HepG2 (cell line): ENCODE measurements around the gene OR7D2. TPM values are rescaled to one million over a fixed set of nuclear protein-coding genes. Genes with fewer than 3 reads are reported as not detected.

Experiments
- ATAC-seq: fragments of 200-7000 bp; cut with Tn5 transposase; 3 replicates; pipeline ENCODE4 v1.9.1; 2020; ENCODE audit warnings: mild to moderate bottlenecking, moderate library complexity
- BruUV-seq: library from RNA; stranded (reverse); fragments of 400-500 nt; replicated peaks from 2 replicates; lab custom pipeline; 2021; lab: Mats Ljungman, UMichigan
- CTCF ChIA-PET: fragments of 300-600 bp; formaldehyde crosslinking; extraction: SDS; loops from one replicate; lab custom pipeline; 2021; ENCODE audit warnings: low total read pairs, inconsistent platforms, low intra/inter-chr PET ratio; lab: Yijun Ruan, JAX
- POLR2A ChIA-PET: fragments of 350-600 bp; sonication (Branson Sonifier 250); formaldehyde crosslinking; loops from one replicate; lab custom pipeline; 2020; ENCODE audit warnings: antibody characterized with exemption, inconsistent platforms; lab: Yijun Ruan, JAX
- DNase-seq: peaks from one replicate; pipeline ENCODE4 v3.0.0-alpha.2; 2015; ENCODE audit warnings: low spot score
- FAIRE-seq: peaks from 3 replicates; lab custom pipeline; 2011; peaks lifted over from hg19 to GRCh38; lab: Jason Lieb, UNC
- H2AFZ ChIP-seq: one replicate; pipeline ENCODE4 v1.6.1; 2011; ENCODE audit warnings: low read length, inconsistent platforms
- H3K27ac ChIP-seq: fragments of 300-600 bp; 3 replicates; pipeline ENCODE4 v1.8.0; 2011; ENCODE audit warnings: mixed run types, mild to moderate bottlenecking, mixed read lengths, low read length, inconsistent platforms; ENCODE audit not compliant: insufficient read depth; ENCODE audit errors: extremely low read length
- H3K27me3 ChIP-seq, 2 experiments: fragments of 200-600 bp in 1 of 2; 2 replicates in 1 of 2; 3 replicates in 1 of 2; pipeline versions ENCODE4 v1.6.0 to v1.8.0; 2011; ENCODE audit warnings: low read length in 2 of 2, mild to moderate bottlenecking in 2 of 2, moderate library complexity in 2 of 2, inconsistent platforms in 1 of 2; ENCODE audit not compliant: insufficient read depth in 2 of 2, control insufficient read depth in 1 of 2
- H3K36me3 ChIP-seq, 2 experiments: fragments of 200-600 bp in 1 of 2; replicated peaks in 1 of 2; 2 replicates in 1 of 2; 3 replicates in 1 of 2; pipeline versions ENCODE4 v1.5.1 to v1.8.0; 2011; ENCODE audit warnings: low read length in 2 of 2, inconsistent platforms in 1 of 2; ENCODE audit not compliant: insufficient read depth in 2 of 2, control insufficient read depth in 1 of 2
- H3K4me1 ChIP-seq: 2 replicates; pipeline ENCODE4 v1.5.1; 2012; ENCODE audit warnings: low read length, inconsistent platforms; ENCODE audit not compliant: insufficient read depth
- H3K4me2 ChIP-seq: 2 replicates; pipeline ENCODE4 v1.6.0; 2011; ENCODE audit warnings: low read depth, low read length, inconsistent platforms
- H3K4me3 ChIP-seq, 3 experiments: fragments of 200-600 bp in 1 of 3; sonication (generic), shearing (Covaris generic) in 1 of 3; replicated peaks in 1 of 3; 2 replicates each; pipeline ENCODE4 v1.5.1; 2011 to 2016; ENCODE audit warnings: low read length in 3 of 3, inconsistent platforms in 2 of 3, low read depth in 2 of 3, mild to moderate bottlenecking in 2 of 3, control low read depth in 1 of 3, mixed read lengths in 1 of 3; ENCODE audit not compliant: insufficient read depth in 1 of 3
- H3K79me2 ChIP-seq: one replicate; pipeline ENCODE4 v1.6.1; 2011; ENCODE audit warnings: low read length, inconsistent platforms; ENCODE audit not compliant: insufficient read depth
- H3K9ac ChIP-seq: 2 replicates; pipeline ENCODE4 v1.6.0; 2011; ENCODE audit warnings: mild to moderate bottlenecking, low read depth, low read length, inconsistent platforms; ENCODE audit not compliant: insufficient read depth
- H3K9me3 ChIP-seq: 2 replicates; pipeline ENCODE4 v1.5.1; 2012; ENCODE audit warnings: mild to moderate bottlenecking, low read length
- H4K20me1 ChIP-seq: 2 replicates; pipeline ENCODE4 v1.6.0; 2011; ENCODE audit warnings: inconsistent platforms, mild to moderate bottlenecking, low read length, moderate library complexity; ENCODE audit not compliant: insufficient read depth
- NCOA5 ChIP-seq: sonication (generic); formaldehyde crosslinking; IDR thresholded peaks from 2 replicates; pipeline ENCODE4 v1.4.0; 2020; ENCODE audit warnings: missing genetic modification reagents
- POLR2A ChIP-seq, 2 experiments: IDR thresholded peaks; 2 replicates each; pipeline ENCODE4 v1.6.1; 2011; ENCODE audit warnings: low read depth in 2 of 2, low read length in 2 of 2, mild to moderate bottlenecking in 1 of 2, moderate library complexity in 1 of 2; ENCODE audit not compliant: insufficient read depth in 1 of 2
- PRPF4 ChIP-seq: fragments of 200-400 bp; formaldehyde crosslinking; IDR thresholded peaks from 2 replicates; pipeline ENCODE4 v1.6.1; 2016; ENCODE audit warnings: low read length, low read depth; ENCODE audit not compliant: poor library complexity, severe bottlenecking
- ZEB1 ChIP-seq: IDR thresholded peaks from 2 replicates; pipeline ENCODE4 v1.6.1; 2012; ENCODE audit warnings: mild to moderate bottlenecking, low read depth, inconsistent platforms; ENCODE audit not compliant: insufficient replicate concordance
- ZNF781 ChIP-seq: sonication (generic); formaldehyde crosslinking; IDR thresholded peaks from 2 replicates; pipeline ENCODE4 v1.5.1; 2020; ENCODE audit warnings: borderline replicate concordance, mild to moderate bottlenecking, missing genetic modification reagents; ENCODE audit errors: not compliant biosample characterization
- WGBS: methylation state at CpG from one replicate; pipeline ENCODE4 v1.1.6; 2017; ENCODE audit warnings: low lambda C conversion rate; 5-methylcytosine and 5-hydroxymethylcytosine counted together
- in situ Hi-C: cut with HindIII; loops from 2 replicates; pipeline ENCODE4 v1.10.0; 2017; ENCODE audit warnings: low pct_unique_long_range_greater_than_20kb; ENCODE audit not compliant: extremely low pct_ligation_motif_present
- intact Hi-C: fragments of 100-400 bp; cut with micrococcal nuclease; formaldehyde crosslinking; loops from one replicate; pipeline ENCODE4 v1.10.0; 2022; ENCODE audit not compliant: unreplicated experiment
- polyA plus RNA-seq, 8 experiments: library from polyadenylated mRNA; depleted of rRNA in 3 of 8; stranded (reverse) in 7 of 8; unstranded in 1 of 8; fragments of >200 nt; fragmentation: Illumina TruSeq in 4 of 8; extraction: Trizol in 4 of 8; gene quantifications; 2 replicates each; pipeline versions ENCODE4 v1.2.1 to v1.2.3, GENCODE V29; 2011 to 2016; ENCODE audit warnings: low read depth in 4 of 8, missing spikeins in 1 of 8, mixed read lengths in 1 of 8; ENCODE audit not compliant: insufficient read depth in 1 of 8
- total RNA-seq, 5 experiments: library from RNA; depleted of rRNA; stranded (reverse); fragments of >200 nt; fragmentation: Illumina TruSeq; extraction: Trizol; gene quantifications; 2 replicates each; pipeline ENCODE4 v1.2.3, GENCODE V29; 2016; ENCODE audit warnings: low read depth in 1 of 5
- TF ChIP-seq, protein P1 (sequence below): sonication (generic); formaldehyde crosslinking; IDR thresholded peaks from 2 replicates; pipeline ENCODE4 v1.4.0; 2020; ENCODE audit warnings: missing genetic modification reagents, borderline replicate concordance
- TF ChIP-seq, protein P2 (sequence below): sonication (generic); formaldehyde crosslinking; IDR thresholded peaks from 2 replicates; pipeline ENCODE4 v1.4.0; 2020; ENCODE audit warnings: mild to moderate bottlenecking, missing genetic modification reagents

The OR7D2 gene
- total and polyA plus RNA-seq, 2 of the 13 experiments (the other 11 are each of a cell fraction or from before 2014, with no cell fraction given), result 0.07 TPM; not detected in 1

DNA sequence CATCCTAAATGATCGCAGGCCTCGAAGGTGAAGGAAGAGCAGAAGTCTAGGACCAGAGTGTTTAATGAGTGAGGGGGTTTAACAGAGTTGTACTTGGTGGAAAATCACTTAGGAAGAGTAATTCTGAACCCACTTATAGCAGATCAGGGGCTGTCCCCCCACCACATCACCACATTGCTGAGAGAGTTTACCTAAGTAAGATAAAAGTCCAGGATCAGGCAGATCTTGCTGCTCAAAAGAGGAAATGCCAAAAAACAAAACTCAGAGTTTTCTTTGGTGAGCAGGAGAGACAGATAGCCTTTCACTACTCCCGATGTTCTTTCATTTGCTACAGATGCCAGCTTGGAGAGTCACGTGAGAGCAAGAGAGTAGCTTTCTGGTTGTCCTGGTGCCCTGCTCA is 23.2 kb upstream of the OR7D2 start:
- H3K27ac ChIP-seq, result no peak overlapping the region
- DNase-seq (no peak), ATAC-seq (no peak), FAIRE-seq (no peak)
- peaks cover 4% of the 10 kb centered on the region; the same call in 1 of the 2 replicates for H4K20me1 ChIP-seq
- peaks cover 37% of the 10 kb centered on the region for H3K9me3 ChIP-seq
- TF ChIP-seq, protein P1, sequence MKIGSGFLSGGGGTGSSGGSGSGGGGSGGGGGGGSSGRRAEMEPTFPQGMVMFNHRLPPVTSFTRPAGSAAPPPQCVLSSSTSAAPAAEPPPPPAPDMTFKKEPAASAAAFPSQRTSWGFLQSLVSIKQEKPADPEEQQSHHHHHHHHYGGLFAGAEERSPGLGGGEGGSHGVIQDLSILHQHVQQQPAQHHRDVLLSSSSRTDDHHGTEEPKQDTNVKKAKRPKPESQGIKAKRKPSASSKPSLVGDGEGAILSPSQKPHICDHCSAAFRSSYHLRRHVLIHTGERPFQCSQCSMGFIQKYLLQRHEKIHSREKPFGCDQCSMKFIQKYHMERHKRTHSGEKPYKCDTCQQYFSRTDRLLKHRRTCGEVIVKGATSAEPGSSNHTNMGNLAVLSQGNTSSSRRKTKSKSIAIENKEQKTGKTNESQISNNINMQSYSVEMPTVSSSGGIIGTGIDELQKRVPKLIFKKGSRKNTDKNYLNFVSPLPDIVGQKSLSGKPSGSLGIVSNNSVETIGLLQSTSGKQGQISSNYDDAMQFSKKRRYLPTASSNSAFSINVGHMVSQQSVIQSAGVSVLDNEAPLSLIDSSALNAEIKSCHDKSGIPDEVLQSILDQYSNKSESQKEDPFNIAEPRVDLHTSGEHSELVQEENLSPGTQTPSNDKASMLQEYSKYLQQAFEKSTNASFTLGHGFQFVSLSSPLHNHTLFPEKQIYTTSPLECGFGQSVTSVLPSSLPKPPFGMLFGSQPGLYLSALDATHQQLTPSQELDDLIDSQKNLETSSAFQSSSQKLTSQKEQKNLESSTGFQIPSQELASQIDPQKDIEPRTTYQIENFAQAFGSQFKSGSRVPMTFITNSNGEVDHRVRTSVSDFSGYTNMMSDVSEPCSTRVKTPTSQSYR (CRISPR knock-in tag), result no peak
- TF ChIP-seq POLR2A (IDR thresholded peaks at IDR 0.05; ENCODE audit: insufficient read depth in 1 of 2, low read depth in 2 of 2, low read length in 2 of 2) (no peak), PRPF4 (no peak), ZNF781 (CRISPR knock-in tag) (no peak)
- TF ChIP-seq, all 625 proteins: peak for 0
- Histone ChIP-seq H2AFZ (no peak overlapping the region), H3K9ac (no peak overlapping the region), H3K36me3 (peaks cover 41 to 75% of the 10 kb centered on the region in 2 experiments), H3K4me2 (no peak overlapping the region), H3K4me3 (no peak overlapping the region), H3K27me3 (no peaks in the 10 kb centered on the region), H3K4me1 (no peaks in the 10 kb centered on the region), H3K79me2 (peaks cover 51% of the 10 kb centered on the region)
- WGBS, result 98% methylated on average over 4 of the region's 4 CpGs
- CTCF ChIA-PET, result no interaction called here
- no TSS peak for BruUV-seq
- POLR2A ChIA-PET, result no interaction called here
- intact Hi-C loops, result no loop called here
- in situ Hi-C loops, result no loop called here

DNA sequence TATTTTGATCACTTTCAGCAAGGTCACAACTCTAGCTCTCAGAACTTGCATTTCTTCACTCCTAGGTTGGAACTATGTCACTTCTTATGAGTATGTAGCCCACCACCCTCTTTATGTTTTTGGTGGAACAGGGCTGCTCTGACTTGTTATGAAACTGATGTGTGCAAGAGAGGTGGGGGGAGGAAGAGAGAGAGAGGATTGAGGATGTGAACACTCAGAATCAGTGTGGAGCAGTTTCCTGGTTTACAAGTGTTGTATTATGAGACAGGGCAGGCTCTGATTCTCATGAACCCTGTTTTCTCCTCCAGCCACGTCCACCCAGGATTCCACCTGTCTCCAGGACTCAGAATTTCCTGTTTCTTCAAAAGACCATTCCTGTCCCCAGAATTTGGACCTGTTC is 22.5 kb upstream of the OR7D2 start:
- ATAC-seq (no peak), DNase-seq (no peak), FAIRE-seq (no peak)
- ChIA-PET CTCF (no interaction called here), POLR2A (no interaction called here)
- in situ Hi-C loops, result no loop called here
- no peak overlapping the region for H2AFZ ChIP-seq
- peaks cover 44% of the 10 kb centered on the region for H3K79me2 ChIP-seq
- H3K27ac ChIP-seq, result no peak overlapping the region
- peaks cover 30% of the 10 kb centered on the region for H3K9me3 ChIP-seq
- peaks cover 4% of the 10 kb centered on the region; the same call in 1 of the 2 replicates for H4K20me1 ChIP-seq
- H3K36me3 ChIP-seq, result peaks cover 48 to 81% of the 10 kb centered on the region in 2 experiments
- H3K4me1 ChIP-seq, result no peaks in the 10 kb centered on the region
- BruUV-seq, result no TSS peak
- 85% methylated on average over 1 of the region's 1 CpG for WGBS
- H3K4me2 ChIP-seq, result no peak overlapping the region
- H3K4me3 ChIP-seq, result no peak overlapping the region
- intact Hi-C loops, result no loop called here
- H3K9ac ChIP-seq, result no peak overlapping the region
- no peaks in the 10 kb centered on the region for H3K27me3 ChIP-seq
- TF ChIP-seq ZEB1, result no peak
- TF ChIP-seq, protein P2, sequence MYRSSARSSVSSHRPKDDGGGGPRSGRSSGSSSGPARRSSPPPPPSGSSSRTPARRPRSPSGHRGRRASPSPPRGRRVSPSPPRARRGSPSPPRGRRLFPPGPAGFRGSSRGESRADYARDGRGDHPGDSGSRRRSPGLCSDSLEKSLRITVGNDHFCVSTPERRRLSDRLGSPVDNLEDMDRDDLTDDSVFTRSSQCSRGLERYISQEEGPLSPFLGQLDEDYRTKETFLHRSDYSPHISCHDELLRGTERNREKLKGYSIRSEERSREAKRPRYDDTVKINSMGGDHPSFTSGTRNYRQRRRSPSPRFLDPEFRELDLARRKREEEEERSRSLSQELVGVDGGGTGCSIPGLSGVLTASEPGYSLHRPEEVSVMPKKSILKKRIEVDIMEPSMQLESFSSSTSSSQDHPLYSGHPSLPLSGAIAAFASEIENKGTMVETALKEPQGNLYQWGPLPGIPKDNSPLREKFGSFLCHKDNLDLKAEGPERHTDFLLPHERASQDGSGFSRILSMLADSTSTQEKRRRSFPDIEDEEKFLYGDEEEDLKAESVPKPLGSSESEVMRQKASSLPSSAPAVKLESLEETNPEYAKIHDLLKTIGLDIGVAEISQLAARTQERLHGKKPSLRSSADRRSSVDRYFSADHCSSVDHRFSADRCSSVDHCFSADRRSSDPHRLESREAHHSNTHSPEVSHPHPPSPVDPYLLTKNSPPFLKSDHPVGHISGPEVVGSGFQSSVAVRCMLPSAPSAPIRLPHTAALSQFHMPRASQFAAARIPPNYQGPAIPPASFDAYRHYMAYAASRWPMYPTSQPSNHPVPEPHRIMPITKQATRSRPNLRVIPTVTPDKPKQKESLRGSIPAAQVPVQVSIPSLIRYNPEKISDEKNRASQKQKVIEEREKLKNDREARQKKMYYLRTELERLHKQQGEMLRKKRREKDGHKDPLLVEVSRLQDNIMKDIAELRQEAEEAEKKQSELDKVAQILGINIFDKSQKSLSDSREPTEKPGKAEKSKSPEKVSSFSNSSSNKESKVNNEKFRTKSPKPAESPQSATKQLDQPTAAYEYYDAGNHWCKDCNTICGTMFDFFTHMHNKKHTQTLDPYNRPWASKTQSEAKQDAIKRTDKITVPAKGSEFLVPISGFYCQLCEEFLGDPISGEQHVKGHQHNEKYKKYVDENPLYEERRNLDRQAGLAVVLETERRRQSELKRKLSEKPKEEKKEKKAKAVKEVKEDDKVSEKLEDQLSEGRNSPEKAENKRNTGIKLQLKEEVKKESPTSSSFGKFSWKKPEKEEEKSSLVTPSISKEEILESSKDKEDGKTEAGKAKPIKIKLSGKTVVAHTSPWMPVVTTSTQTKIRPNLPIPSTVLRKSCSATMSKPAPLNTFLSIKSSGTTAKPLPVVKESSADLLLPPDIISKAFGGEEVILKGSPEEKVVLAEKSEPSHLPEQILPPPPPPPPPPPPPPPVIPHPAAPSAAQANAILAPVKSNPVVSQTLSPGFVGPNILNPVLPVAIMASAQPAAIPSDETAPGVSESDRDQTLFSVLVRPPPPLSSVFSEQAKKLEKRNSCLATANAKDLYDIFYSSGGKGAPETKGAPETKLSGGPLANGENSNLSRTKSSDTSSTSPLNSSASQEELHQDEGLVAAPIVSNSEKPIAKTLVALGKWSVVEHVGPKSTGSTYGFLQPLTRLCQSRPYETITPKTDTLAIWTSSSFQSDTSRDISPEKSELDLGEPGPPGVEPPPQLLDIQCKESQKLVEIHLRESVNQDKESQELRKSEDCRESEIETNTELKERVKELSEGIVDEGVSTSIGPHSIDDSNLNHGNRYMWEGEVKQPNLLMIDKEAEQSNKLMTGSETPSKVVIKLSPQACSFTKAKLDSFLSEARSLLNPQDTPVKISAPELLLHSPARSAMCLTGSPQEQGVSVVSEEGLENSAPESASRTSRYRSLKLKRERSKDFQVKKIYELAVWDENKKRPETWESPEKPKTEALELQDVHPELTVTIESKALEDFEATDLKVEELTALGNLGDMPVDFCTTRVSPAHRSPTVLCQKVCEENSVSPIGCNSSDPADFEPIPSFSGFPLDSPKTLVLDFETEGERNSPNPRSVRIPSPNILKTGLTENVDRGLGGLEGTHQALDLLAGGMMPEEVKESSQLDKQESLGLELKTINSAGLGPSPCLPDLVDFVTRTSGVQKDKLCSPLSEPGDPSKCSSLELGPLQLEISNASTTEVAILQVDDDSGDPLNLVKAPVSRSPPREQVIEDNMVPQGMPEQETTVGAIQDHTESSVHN (CRISPR knock-in tag), result no peak
- no peak for TF ChIP-seq NCOA5 (CRISPR knock-in tag)
